ENCODE measurements around the gene PPARGC1A. TPM values are rescaled to one million over a fixed set of nuclear protein-coding genes. Genes with fewer than 3 reads are reported as not detected.
A peak's percentile ranks its signal among the peaks of the same experiment; 100 is the strongest.

PPARGC1A gene
- total RNA-seq, 1 experiment from 2014 or later: 1.9 TPM

GRCh38 chr4:23881674-23882337 is 8.0 kb downstream of the PPARGC1A start:
- Mint-ChIP-seq H3K4me1 (peaks cover 77% of the 10 kb centered on the region), H3K9me3 (no peaks in the 10 kb centered on the region), H3K4me3 (no peak overlapping the region), H3K36me3 (no peaks in the 10 kb centered on the region), H3K27ac (no peak overlapping the region), H3K27me3 (ENCODE audit: low read depth) (no peaks in the 10 kb centered on the region)
- POLR2A ChIA-PET: no interaction called here
- CTCF ChIA-PET: interaction anchor here (1.2 to 2.2 kb wide), 2 partner anchors 51 to 151 kb away, joined by 5 to 6 read pairs; no protein-coding TSS in a partner anchor
- TF ChIP-seq E2F1 (CRISPR knock-in tag; IDR thresholded peaks at IDR 0.05) (no peak), PRRX2 (CRISPR knock-in tag; IDR thresholded peaks at IDR 0.05) (no peak), AR (CRISPR knock-in tag; IDR thresholded peaks at IDR 0.05) (no peak), NFATC4 (CRISPR knock-in tag; IDR thresholded peaks at IDR 0.05) (no peak), ZNF396 (CRISPR knock-in tag; IDR thresholded peaks at IDR 0.05; ENCODE audit: borderline replicate concordance) (no peak)
- ATAC-seq (no peak), DNase-seq (ENCODE audit: low spot score) (no peak)

- no peak for ATAC-seq
- DNase-seq (ENCODE audit: low spot score): no peak
- Mint-ChIP-seq H3K27me3 (ENCODE audit: low read depth) (no peaks in the 10 kb centered on the region), H3K36me3 (no peaks in the 10 kb centered on the region), H3K4me1 (peaks cover 77% of the 10 kb centered on the region), H3K4me3 (no peak overlapping the region), H3K27ac (no peak overlapping the region; the same call in 1 of the 2 replicates), H3K9me3 (no peaks in the 10 kb centered on the region)
- ChIA-PET POLR2A (no interaction called here), CTCF (interaction anchor here (2.2 kb wide), 1 partner anchor 151 kb away, joined by 6 read pairs; no protein-coding TSS in a partner anchor)
- no peak for TF ChIP-seq GRHL2 (CRISPR knock-in tag; IDR thresholded peaks at IDR 0.05; ENCODE audit: insufficient replicate concordance, severe bottlenecking)
- no peak for TF ChIP-seq USF1 (CRISPR knock-in tag; IDR thresholded peaks at IDR 0.05)
- TF ChIP-seq ZBTB43 (CRISPR knock-in tag; IDR thresholded peaks at IDR 0.05): no peak
- peak; percentile 99 for TF ChIP-seq GABPB1 (CRISPR knock-in tag; IDR thresholded peaks at IDR 0.05)
These were observed 8.8 kb downstream of the PPARGC1A start for GRCh38 chr4:23881052-23881501.

GRCh38 chr4:23878912-23879732 is 10.7 kb downstream of the PPARGC1A start:
- ATAC-seq (peak; percentile 51), DNase-seq (ENCODE audit: low spot score) (no peak)
- POLR2A ChIA-PET: no interaction called here
- CTCF ChIA-PET: interaction anchor here (0.5 kb wide), 1 partner anchor 11 kb away, joined by 4 read pairs; the partner anchor contains the start of gene PPARGC1A
- Mint-ChIP-seq H3K4me1 (peaks cover 65% of the 10 kb centered on the region), H3K9me3 (no peaks in the 10 kb centered on the region), H3K27me3 (ENCODE audit: low read depth) (no peaks in the 10 kb centered on the region), H3K4me3 (no peak overlapping the region), H3K36me3 (no peaks in the 10 kb centered on the region), H3K27ac (peak overlapping the region; percentile 91)
- TF ChIP-seq SOX15 (CRISPR knock-in tag; IDR thresholded peaks at IDR 0.05) (no peak), MLX (CRISPR knock-in tag; IDR thresholded peaks at IDR 0.05) (no peak), ELF4 (CRISPR knock-in tag; IDR thresholded peaks at IDR 0.05; ENCODE audit: low read depth) (no peak), ESRRA (CRISPR knock-in tag; IDR thresholded peaks at IDR 0.05; ENCODE audit: borderline replicate concordance) (no peak), NFE2L1 (CRISPR knock-in tag; IDR thresholded peaks at IDR 0.05) (no peak), ZNF425 (CRISPR knock-in tag; conservative IDR thresholded peaks at IDR 0.05) (no peak), HMGXB4 (CRISPR knock-in tag; IDR thresholded peaks at IDR 0.05) (no peak), RORB (CRISPR knock-in tag; IDR thresholded peaks at IDR 0.05) (no peak), NFYB (CRISPR knock-in tag; conservative IDR thresholded peaks at IDR 0.05; ENCODE audit: low read depth) (no peak), FOXJ3 (CRISPR knock-in tag; IDR thresholded peaks at IDR 0.05; ENCODE audit: borderline replicate concordance) (no peak)
